Hematopoietic multipotent progenitor cell treated with erythropoietin and hydrocortisone succinate and interleukin-3 and kit ligand, for 4 days (in vitro differentiated cells): ENCODE measurements around the gene SVIL.
A peak's percentile ranks its signal among the peaks of the same experiment; 100 is the strongest.
"Not testable (repeated sequence)": the region's sequence is repeated elsewhere in the genome, so short reads cannot be mapped to it uniquely, and the experiment has no call there.

ENCODE experiments used
- DNase-seq: peaks from one replicate; pipeline ENCODE4 v3.0.0-alpha.2; 2015

SVIL gene

DNA sequence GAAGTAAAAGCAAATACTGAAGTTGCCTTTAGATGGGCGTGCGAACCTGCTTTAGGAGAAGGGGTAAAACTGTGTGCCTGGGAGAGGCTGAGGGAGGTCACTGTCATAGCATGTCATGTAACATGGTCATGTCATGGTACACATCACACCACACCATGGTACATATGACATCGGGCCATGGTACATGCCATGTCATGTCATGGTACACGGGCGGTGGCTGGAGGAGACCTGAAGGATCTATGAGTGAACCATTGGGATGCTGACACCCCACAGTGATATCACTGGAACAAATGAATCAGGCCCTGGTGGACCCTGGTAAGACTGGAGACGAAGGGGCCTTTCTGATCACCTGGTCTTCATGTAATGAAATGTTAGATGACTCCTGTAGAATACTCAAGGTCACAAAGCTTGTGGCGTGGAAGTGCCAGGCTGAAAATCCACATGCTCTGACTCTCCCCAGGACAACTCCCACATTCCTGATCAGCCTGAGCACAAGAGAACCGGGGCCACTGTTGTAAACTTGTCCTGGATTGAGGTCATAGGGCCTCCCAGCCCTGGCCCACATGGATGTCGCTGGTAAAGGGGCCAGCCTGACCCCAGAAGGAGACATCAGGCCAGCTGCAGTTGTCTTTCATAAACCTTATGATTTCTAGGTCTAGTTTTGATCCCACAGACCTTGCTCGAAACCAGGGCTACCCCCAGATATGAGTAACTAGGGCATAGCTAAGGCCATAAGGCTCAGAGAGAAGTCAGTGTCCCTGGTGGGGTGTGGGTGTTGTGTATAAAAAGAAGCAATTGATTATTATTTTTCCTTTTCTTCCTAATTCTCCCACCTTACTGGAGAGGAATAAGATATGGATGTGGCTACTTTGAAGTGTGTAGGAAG lies 60.3 kb downstream of the SVIL start:
- DNase-seq = not testable (repeated sequence)

DNA sequence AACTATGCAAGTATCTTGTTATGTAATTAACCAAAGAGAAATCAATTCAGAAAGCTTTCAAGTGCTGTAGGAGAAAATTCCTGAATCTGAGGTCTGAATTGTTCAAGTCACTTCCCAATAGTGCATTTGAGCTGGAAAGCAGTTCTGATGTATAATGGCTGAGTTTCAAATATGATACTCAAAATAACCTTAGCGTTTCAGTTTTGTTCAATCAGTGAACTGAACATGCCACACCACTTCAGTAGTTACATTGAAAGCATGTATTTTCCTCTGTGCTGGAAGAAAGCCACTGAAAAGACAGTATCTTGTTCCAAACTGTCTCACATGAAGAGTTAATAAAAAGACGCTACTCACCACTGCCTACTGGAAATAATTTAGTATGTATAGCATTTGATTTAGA lies 64.5 kb downstream of the SVIL start:
- DNase-seq = not testable (repeated sequence)

GRCh38 chr10:29569795-29570194 lies 65.0 kb downstream of the SVIL start:
- no peak for DNase-seq

DNA sequence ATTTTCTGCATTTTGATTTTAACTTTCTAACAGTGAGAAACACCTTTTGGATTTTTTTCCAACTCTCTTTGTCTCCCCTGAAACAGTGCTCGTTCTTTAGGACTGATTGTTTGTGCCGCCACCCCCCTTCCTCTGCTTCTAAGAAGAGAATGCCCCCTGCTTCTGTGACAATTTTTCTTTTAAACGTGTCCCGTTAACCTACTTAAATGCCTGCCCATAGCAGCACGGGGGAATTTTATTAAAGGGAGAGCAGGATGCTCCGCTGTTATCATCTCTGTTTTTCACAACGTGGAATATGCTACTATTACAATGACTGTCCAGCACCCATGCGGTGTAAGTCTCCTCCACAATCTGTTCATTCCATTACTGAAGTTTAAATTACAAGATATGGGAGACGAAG lies 67.8 kb downstream of the SVIL start:
- no peak for DNase-seq

DNA sequence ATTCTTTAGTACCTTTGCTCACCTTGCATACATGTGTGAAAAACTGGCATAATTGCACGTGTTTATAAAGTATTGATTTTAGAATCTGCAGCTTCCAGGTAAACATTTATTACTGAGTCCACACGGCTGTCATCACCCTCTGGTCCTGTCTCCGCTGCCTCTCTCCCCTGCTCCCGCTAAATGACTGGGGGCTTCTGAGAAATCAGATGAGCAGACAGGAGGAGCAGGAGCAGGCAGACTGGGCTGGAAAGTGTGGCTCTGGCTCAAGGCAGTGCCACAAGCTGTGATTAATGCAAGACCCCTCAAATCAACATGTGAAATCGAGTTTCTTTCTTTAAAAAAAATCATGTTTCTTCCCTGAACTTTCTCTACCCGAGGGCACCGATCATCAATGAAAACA lies 68.6 kb downstream of the SVIL start:
- not testable (repeated sequence) for DNase-seq

DNA sequence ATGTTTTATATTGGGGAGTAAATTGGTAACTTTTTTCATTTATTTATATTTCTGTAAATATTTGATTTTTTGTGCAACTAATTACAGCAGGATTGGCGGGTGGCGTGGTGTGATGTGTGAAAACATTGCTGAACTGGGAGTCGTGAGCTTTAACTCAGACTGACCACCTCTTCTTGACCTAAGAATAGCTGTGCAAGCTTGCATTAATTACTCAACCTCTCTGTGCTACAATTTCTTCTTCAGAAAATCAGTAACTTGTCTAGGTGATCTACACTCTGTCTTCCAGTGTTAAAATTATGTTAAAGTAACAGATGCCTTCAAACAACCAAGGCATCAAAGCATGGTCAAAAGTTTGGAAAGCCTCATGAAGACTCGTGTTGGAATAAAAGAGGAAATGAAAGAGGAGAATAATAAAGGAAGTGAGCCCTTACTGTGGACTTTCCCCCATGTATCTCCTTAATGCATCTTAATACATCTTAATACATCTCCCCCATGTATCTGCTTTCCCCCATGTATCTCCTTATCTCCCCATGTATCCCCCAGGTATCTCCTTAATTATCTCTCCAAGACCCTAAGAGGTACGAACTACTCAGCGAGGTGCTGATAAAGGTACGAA lies 71.2 kb downstream of the SVIL start:
- DNase-seq = no peak

- DNase-seq = not testable (repeated sequence)
Measured at GRCh38 chr10:29563006-29563405, 71.8 kb downstream of the SVIL start.

DNA sequence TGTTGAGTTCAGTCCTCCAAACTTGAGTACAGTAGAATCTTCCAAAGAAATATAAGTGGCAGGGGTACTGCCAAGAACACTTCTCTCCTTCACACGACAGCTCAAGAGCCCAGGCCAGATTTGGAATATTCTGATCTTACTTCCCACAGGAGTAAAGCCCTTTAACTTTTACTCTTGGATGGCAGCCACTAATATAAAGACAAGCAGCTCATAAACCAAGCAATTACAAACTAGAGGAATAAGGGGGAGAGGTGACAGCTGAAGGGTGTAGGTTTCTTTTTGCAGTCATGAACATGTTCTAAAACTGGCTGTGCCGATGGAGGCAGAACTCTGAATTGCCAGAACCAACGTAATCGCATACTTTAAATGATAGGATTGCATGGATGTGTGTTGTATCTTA lies 74.8 kb downstream of the SVIL start:
- DNase-seq = no peak

DNA sequence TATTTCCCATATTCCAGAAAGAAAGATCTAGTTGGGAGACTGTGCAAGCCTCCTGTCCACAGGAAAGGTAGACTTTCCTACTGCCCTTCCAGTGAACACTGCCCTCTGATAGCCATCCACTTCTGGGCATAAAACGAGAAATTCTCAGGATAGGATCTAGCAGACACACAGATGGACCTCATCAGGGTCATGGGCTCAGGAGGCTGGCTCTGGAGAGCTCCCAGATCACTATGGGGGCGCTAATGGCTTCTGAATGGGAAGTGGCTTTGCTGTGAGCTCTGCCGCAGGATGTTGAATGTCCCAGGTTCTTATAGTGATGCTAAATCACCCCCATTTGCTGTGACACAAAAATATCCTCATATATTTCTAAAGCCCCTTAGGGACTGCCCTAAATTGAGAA lies 77.1 kb downstream of the SVIL start:
- no peak for DNase-seq

DNA sequence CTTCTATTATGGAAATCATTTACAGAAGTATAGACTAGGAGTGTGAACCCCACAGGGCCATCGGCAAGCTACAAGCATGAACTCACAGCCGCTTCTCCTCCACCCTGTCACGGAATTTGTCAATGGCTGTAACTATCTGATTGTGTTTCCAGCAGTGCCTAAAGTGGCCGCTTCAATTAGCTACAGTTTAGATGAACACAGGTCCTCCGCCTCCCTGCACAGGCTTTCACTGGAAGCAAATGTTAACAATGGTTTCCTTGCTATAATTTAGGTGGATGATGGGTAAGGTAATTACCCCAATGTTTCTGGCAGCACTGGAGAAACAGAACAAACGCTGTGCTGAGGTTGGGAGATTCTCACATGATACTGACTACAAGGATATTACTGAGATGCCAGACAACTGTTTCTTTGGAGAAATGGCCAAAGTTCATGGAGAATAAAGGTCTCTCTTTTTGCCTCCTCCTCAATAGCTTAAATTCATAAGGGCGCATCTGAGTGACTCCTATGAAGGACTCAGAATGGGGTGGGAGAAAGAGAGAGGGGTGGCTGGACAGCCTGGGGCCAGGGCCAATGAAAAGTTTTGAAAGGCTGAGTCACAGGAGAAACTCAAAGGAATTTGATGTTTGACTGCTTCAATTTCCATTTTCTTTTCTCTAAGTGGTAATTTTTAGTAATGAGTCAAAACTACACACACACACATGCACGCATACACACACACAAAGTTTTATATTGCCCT lies 78.9 kb downstream of the SVIL start:
- DNase-seq = no peak

- peak; percentile 49 for DNase-seq
Measured at GRCh38 chr10:29555091-29555745, 79.6 kb downstream of the SVIL start.

DNA sequence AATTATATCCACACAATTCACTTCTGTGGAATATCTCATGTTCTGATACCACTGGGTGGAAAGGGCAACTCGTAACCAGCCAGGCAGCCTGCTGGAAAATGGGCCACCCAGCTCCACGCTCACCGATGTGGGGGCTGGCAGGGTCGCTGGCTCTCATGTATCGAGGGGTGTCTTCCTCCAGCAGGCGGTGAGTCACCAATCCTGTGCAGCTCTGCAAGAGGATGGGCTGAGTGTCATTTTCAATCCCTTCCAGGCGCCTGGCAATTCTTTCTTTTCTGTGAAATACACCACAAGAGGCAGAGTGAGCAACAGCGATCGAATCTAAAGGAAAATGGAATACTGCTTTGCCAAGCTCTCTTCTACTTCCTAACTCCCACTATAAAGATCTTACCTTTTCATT lies 80.1 kb downstream of the SVIL start:
- DNase-seq = peak; percentile 20

DNA sequence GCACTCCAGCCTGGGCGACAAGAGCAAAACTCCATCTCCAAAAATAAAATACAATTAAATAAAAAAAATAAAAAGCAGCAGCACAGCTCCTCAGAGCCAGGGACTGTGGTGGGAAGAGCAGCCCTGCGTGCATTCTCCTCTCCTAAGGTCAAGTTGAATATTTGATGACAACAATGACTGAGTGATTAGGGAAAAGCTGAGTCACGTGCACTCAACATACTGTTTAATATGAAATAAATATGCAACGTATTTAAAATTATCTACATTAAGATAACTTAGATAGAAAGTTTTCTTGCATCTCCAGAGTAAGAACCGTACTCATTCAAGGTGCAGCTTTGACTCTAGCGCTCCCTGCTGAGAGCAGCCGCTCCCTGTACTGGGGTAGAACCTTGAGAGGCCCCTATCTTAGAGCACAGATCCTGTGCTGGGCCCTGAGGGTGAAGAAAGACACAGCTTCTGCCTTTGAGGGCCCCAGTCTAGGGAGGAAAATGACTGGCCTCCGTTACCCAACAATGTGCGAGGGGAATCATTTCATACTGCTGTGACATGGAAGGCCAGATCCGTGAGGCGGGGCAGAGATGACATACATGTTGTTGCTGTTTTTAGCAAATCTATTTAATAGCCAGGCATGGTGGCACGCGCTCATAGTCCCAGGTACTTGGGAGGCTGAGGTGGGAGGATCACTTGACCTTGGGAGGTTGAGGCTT lies 81.1 kb downstream of the SVIL start:
- peak; percentile 28 for DNase-seq

DNA sequence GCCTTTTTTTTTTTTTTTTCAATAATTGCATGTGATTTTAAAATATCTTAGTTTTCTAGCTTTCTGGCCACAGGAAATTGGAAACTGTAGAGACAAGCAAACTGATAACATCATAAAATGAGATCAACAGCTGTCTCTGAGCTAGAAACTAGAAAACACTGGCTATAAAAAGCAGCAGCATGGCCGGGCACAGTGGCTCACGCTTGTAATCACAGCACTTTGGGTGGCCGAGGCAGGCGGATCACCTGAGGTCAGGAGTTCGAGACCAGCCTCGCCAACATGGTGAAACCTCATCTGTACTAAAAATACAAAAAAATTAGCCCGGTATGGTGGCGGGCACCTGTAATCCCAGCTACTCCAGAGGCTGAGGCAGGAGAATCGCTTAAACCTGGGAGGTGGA lies 81.7 kb downstream of the SVIL start:
- not testable (repeated sequence) for DNase-seq

DNA sequence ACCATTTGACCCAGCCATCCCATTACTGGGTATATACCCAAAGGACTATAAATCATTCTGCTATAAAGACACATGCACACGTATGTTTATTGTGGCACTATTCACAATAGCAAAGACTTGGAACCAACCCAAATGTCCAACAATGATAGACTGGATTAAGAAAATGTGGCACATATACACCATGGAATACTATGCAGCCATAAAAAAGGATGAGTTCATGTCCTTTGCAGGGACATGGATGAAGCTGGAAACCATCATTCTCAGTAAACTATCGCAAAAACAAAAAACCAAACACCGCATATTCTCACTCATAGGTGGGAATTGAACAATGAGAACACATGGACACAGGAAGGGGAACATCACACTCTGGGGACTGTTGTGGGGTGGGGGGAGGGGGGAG lies 85.3 kb downstream of the SVIL start:
- DNase-seq = not testable (repeated sequence)

- no peak for DNase-seq
Measured at GRCh38 chr10:29546773-29547313, 87.9 kb downstream of the SVIL start.

- DNase-seq = no peak
Measured at GRCh38 chr10:29545122-29545521, 89.6 kb downstream of the SVIL start.

GRCh38 chr10:29543715-29544114 lies 91.1 kb downstream of the SVIL start:
- no peak for DNase-seq

DNA sequence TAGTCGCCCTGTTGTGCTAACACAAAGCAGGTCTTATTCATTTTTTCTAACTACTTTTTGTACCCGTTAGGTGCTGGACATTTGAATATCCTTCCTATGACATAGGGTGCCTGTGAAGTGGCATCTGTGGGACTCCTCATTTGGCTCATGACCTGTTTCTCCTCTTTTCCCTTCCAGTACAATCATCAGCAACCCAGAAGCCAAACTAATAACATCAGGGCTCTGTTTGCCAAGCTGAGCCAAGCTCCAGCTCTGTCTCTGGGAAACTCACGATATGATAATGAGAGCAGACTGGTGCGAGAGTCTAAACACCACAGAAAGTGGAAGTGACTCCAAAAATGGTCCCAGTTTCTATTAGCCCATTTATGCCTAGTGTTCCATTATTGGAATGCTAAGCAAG lies 92.0 kb downstream of the SVIL start:
- no peak for DNase-seq

DNA sequence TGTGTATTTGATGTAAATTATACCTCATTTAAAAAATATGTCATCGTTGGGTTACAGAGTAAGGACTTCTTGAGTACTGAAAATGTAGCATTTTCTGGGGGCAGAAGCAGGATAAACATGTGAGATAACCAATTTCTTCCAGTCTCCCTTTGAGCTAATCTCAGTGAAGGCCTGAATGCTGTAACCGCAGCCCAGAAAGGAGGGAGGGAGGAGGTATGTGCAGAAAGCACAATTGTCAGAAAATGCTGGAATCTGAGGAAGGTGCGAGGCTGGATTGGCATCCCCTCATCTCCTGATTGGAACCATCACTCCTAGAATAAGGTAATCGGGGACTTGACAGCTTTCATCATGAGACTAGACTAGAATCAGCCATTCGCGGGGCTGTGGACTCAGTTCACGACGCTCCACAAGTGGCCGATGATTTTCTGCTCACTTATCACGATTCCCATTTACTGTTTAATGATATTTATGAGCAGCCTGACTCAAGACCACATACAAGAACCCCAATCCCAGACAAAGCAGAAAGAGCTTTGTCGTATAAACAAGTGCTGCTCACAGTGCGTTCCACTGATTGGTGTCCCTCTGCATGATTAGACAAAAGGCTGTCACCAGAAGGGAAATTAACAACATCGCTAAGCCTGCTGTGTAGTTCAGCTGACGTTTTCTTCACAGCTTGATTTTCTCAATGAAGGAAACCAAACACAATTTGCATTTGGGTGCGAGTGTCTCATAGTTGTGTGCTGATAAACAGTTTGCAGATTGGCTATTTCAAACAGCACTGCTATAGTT lies 93.2 kb downstream of the SVIL start:
- DNase-seq = no peak

DNA sequence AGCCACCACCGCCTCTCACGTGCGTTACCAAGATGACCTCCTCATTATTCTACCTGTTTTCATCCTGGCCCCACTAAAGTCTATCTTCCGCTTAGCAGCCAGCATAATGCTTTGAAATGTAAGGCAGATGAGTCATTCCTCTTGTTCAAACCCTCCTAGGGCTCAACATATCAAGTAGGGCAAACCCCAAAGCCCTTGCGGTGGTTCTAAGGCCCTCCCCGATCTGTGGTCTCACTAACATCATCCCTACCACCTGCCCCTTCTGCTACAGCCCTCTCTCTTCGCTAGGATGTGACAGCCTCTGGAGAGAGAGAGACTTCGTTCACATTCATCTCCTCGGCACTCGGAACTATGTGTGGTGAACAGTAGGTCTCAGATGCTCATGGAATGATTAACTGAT lies 94.8 kb downstream of the SVIL start:
- DNase-seq = no peak
